ENCODE measurements around the gene APOBEC3A. TPM values are rescaled to one million over a fixed set of nuclear protein-coding genes. Genes with fewer than 3 reads are reported as not detected.
"Not testable (repeated sequence)": the region's sequence is repeated elsewhere in the genome, so short reads cannot be mapped to it uniquely, and the experiment has no call there.

APOBEC3A gene
- total and polyA plus RNA-seq, 2 experiments from 2014 or later = not detected

GRCh38 chr22:38986629-38987028, 29.2 kb downstream of the APOBEC3A start:
- Histone ChIP-seq H3K9me3 (ENCODE audit: low read depth) (no peaks in the 10 kb centered on the region), H3K36me3 (replicated peaks; ENCODE audit: insufficient read depth, low read depth) (no peaks in the 10 kb centered on the region), H4K20me1 (ENCODE audit: insufficient read depth, poor library complexity, severe bottlenecking) (no peaks in the 10 kb centered on the region), H2AFZ (no peak overlapping the region), H3K4me2 (no peak overlapping the region), H3K79me2 (no peaks in the 10 kb centered on the region), H3K4me3 (no peak overlapping the region), H3K27me3 (no peaks in the 10 kb centered on the region), H3K4me1 (ENCODE audit: insufficient read depth) (peaks cover 9% of the 10 kb centered on the region), H3K27ac (no peak overlapping the region), H3K9me2 (replicated peaks; ENCODE audit: insufficient read depth) (no peaks in the 10 kb centered on the region)
- DNase-seq (ENCODE audit: low spot score) = no peak
- no peak for TF ChIP-seq EZH2phosphoT487 (IDR thresholded peaks at IDR 0.05; ENCODE audit: low read depth, severe bottlenecking, unreplicated experiment)
- WGBS (ENCODE audit: low lambda C conversion rate, missing lambda C conversion rate) = 91% methylated on average over 3 of the region's 3 CpGs

- no peak overlapping the region for H3K4me3 ChIP-seq
- H2AFZ ChIP-seq = no peak overlapping the region
- TF ChIP-seq EZH2phosphoT487 (IDR thresholded peaks at IDR 0.05; ENCODE audit: low read depth, severe bottlenecking, unreplicated experiment) = no peak
- no peak for TF ChIP-seq EZH2 (IDR thresholded peaks at IDR 0.05; ENCODE audit: borderline replicate concordance)
- no peak for TF ChIP-seq CTCF (IDR thresholded peaks at IDR 0.05; ENCODE audit: poor library complexity)
- no peaks in the 10 kb centered on the region for H3K9me2 ChIP-seq (replicated peaks; ENCODE audit: insufficient read depth)
- no peaks in the 10 kb centered on the region for H3K36me3 ChIP-seq (replicated peaks; ENCODE audit: insufficient read depth, low read depth)
- no peaks in the 10 kb centered on the region for H3K79me2 ChIP-seq
- no peaks in the 10 kb centered on the region for H4K20me1 ChIP-seq (ENCODE audit: insufficient read depth, poor library complexity, severe bottlenecking)
- DNase-seq (ENCODE audit: low spot score) = no peak
- no peak overlapping the region for H3K4me2 ChIP-seq
- WGBS (ENCODE audit: low lambda C conversion rate, missing lambda C conversion rate) = 80% methylated on average over 8 of the region's 8 CpGs
- no peak overlapping the region for H3K27ac ChIP-seq
- H3K4me1 ChIP-seq (ENCODE audit: insufficient read depth) = peaks cover 7% of the 10 kb centered on the region
- no peaks in the 10 kb centered on the region for H3K9me3 ChIP-seq (ENCODE audit: low read depth)
- H3K27me3 ChIP-seq = no peaks in the 10 kb centered on the region
These were observed 29.9 kb downstream of the APOBEC3A start for GRCh38 chr22:38987171-38987895.

GRCh38 chr22:38989466-38989865, 32.1 kb downstream of the APOBEC3A start:
- DNase-seq (ENCODE audit: low spot score) = no peak
- Histone ChIP-seq H4K20me1 (ENCODE audit: insufficient read depth, poor library complexity, severe bottlenecking) (no peaks in the 10 kb centered on the region), H2AFZ (no peak overlapping the region), H3K9me3 (ENCODE audit: low read depth) (no peaks in the 10 kb centered on the region), H3K4me3 (no peak overlapping the region), H3K36me3 (replicated peaks; ENCODE audit: insufficient read depth, low read depth) (no peaks in the 10 kb centered on the region), H3K9me2 (replicated peaks; ENCODE audit: insufficient read depth) (no peaks in the 10 kb centered on the region), H3K4me1 (ENCODE audit: insufficient read depth) (peaks cover 2% of the 10 kb centered on the region), H3K27me3 (no peaks in the 10 kb centered on the region), H3K4me2 (no peak overlapping the region), H3K79me2 (no peaks in the 10 kb centered on the region), H3K27ac (no peak overlapping the region)
- TF ChIP-seq EZH2 (IDR thresholded peaks at IDR 0.05; ENCODE audit: borderline replicate concordance) = no peak
- WGBS (ENCODE audit: low lambda C conversion rate, missing lambda C conversion rate) = 95% methylated on average over 6 of the region's 6 CpGs

GRCh38 chr22:38992871-38993371, 35.5 kb downstream of the APOBEC3A start:
- DNase-seq (ENCODE audit: low spot score); H2AFZ ChIP-seq; H3K4me2 ChIP-seq; H3K4me1 ChIP-seq (ENCODE audit: insufficient read depth); H3K9me3 ChIP-seq (ENCODE audit: low read depth); H3K79me2 ChIP-seq; H3K9me2 ChIP-seq (replicated peaks; ENCODE audit: insufficient read depth); H3K4me3 ChIP-seq; H3K27me3 ChIP-seq; H3K27ac ChIP-seq; H4K20me1 ChIP-seq (ENCODE audit: insufficient read depth, poor library complexity, severe bottlenecking); H3K36me3 ChIP-seq (replicated peaks; ENCODE audit: insufficient read depth, low read depth): not testable (repeated sequence)
- WGBS (ENCODE audit: low lambda C conversion rate, missing lambda C conversion rate) = 58% methylated on average over 5 of the region's 12 CpGs

- H3K9me2 ChIP-seq (replicated peaks; ENCODE audit: insufficient read depth) = no peaks in the 10 kb centered on the region
- 80% methylated on average over 6 of the region's 6 CpGs for WGBS (ENCODE audit: low lambda C conversion rate, missing lambda C conversion rate)
- H3K79me2 ChIP-seq = no peaks in the 10 kb centered on the region
- no peak overlapping the region for H3K4me2 ChIP-seq
- no peak for DNase-seq (ENCODE audit: low spot score)
- no peak overlapping the region for H3K27ac ChIP-seq
- no peak overlapping the region for H2AFZ ChIP-seq
- no peak overlapping the region for H3K4me3 ChIP-seq
- TF ChIP-seq EZH2phosphoT487 (IDR thresholded peaks at IDR 0.05; ENCODE audit: low read depth, severe bottlenecking, unreplicated experiment) (no peak), EZH2 (IDR thresholded peaks at IDR 0.05; ENCODE audit: borderline replicate concordance) (no peak), CTCF (IDR thresholded peaks at IDR 0.05; ENCODE audit: poor library complexity) (no peak)
- no peaks in the 10 kb centered on the region for H3K27me3 ChIP-seq
- H3K36me3 ChIP-seq (replicated peaks; ENCODE audit: insufficient read depth, low read depth) = no peaks in the 10 kb centered on the region
- H4K20me1 ChIP-seq (ENCODE audit: insufficient read depth, poor library complexity, severe bottlenecking) = no peaks in the 10 kb centered on the region
- no peaks in the 10 kb centered on the region for H3K4me1 ChIP-seq (ENCODE audit: insufficient read depth)
- no peaks in the 10 kb centered on the region for H3K9me3 ChIP-seq (ENCODE audit: low read depth)
These were observed 38.7 kb downstream of the APOBEC3A start for GRCh38 chr22:38996105-38996504.

All from hepatocyte (in vitro differentiated cells).